ENCODE results near the gene CIP2A.

The CIP2A gene

DNA sequence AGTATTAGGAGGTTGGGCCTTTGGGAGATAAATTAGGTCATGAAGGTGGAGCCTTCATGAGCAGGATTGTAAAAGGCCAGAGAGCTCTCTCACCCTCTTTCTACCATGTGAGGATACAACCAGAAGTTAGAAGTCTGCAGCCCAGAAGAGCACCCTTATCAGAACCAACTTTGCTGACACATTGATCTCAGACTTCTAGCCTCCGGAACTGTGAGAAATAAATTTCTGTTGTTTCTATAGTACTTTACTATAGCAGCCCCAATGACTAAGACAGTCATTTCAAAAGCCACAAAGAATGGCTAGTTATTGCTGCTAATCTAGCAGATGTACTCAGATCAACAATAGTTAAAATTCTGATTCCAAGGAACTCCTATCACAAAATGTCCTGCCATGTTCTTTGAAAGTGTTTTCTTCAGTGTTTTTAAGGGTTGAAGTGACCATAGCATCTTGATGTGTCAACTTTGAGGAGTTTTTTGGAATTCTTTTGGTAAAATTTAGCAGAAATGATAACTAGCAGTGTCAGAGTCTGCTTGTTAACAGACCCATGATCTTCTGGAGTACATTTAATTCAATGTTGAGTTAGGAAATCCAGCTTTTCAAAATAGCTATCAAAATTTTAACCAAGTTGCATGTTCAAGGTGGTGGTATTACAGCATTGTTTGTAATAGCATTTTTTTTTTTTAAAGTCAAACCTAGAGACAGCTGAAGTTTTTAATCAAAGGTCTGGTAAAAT is 10.6 kb upstream of the CIP2A start:
- no CpG with 5 or more reads among the region's 1 CpG for WGBS
- Histone ChIP-seq H2AFZ (ENCODE audit: low read depth, low read length) (no peak overlapping the region), H3K9ac (ENCODE audit: low read length) (no peak overlapping the region), H3K4me2 (ENCODE audit: low read length, poor library complexity, severe bottlenecking) (no peak overlapping the region), H2BK5ac (ENCODE audit: low read depth, low read length, poor library complexity, severe bottlenecking) (no peak overlapping the region), H3K27me3 (ENCODE audit: control insufficient read depth in 1 of 2, insufficient read depth in 1 of 2, low read length in 2 of 2) (no peaks in the 10 kb centered on the region), H2AK5ac (ENCODE audit: low read length, severe bottlenecking) (no peak overlapping the region), H3K14ac (ENCODE audit: low read length in 2 of 2) (no peak overlapping the region), H2BK12ac (ENCODE audit: low read length in 2 of 2) (no peak overlapping the region), H3K79me1 (replicated peaks; ENCODE audit: low read length, poor library complexity, severe bottlenecking) (peaks cover 18% of the 10 kb centered on the region), H3K4ac (ENCODE audit: low read depth in 1 of 2, low read length in 2 of 2) (no peak overlapping the region), H3K4me3 (ENCODE audit: insufficient read depth in 1 of 2, low read depth in 1 of 2, low read length in 2 of 2) (no peak overlapping the region), H3K27ac (ENCODE audit: low read length, poor library complexity, severe bottlenecking) (no peak overlapping the region), H4K91ac (ENCODE audit: low read length) (no peak overlapping the region), H3K36me3 (ENCODE audit: control insufficient read depth in 1 of 2, insufficient read depth in 2 of 2, low read depth in 1 of 2, low read length in 2 of 2) (no peaks in the 10 kb centered on the region), H3K9me3 (ENCODE audit: control insufficient read depth, low read length) (no peaks in the 10 kb centered on the region), H3K4me1 (ENCODE audit: control insufficient read depth, insufficient read depth, low read depth, low read length) (no peaks in the 10 kb centered on the region), H3K18ac (ENCODE audit: low read depth in 1 of 2, low read length in 2 of 2) (no peak overlapping the region), H3K23ac (ENCODE audit: low read length in 2 of 2) (no peak overlapping the region), H2BK120ac (ENCODE audit: low read depth, low read length) (no peak overlapping the region), H4K8ac (ENCODE audit: low read length) (no peak overlapping the region), H2BK15ac (ENCODE audit: low read depth, poor library complexity, severe bottlenecking) (no peak overlapping the region)
- DNase-seq, result no peak

DNA sequence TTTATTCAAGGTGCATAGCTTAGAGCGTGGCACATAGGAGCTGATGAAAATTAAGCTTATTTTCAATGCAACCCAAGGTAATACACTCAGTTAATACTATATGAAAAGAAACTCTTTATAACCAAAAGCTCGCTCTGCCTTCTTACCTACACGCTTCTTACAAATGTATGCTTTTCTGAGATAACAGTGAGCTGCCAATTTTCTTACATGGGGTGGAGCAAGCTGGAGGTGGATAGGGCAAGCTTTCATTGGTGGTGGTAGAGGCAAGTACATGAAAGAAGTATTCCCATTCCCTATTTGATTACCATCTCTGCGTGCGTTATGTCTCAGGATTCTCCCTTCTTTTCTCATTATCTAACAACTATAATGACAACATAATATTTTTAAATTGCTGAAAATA is 9.1 kb upstream of the CIP2A start:
- Histone ChIP-seq H2AFZ (ENCODE audit: low read depth, low read length) (no peak overlapping the region), H3K27ac (ENCODE audit: low read length, poor library complexity, severe bottlenecking) (no peak overlapping the region)
- WGBS, result no CpG with 5 or more reads among the region's 5 CpGs

DNA sequence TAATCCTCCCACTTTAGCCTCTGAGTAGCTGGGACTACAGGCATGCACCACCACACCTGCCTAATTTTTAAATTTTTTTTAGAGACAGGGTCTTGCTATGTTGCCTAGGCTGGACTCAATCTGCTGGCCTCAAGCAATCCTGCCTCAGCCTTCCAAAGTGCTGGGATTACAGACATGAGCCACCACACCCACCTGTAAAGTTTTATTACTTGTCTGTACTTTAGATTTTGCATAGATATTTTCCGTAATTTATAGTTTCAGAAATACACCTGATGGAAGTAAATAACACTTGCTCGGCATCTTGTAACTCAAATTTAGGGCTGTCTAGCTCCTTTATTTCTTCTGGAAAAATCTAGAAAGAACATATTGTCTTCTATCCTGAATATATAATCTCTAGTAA is 6.1 kb upstream of the CIP2A start:
- Histone ChIP-seq H3K79me1 (replicated peaks; ENCODE audit: low read length, poor library complexity, severe bottlenecking) (peaks cover 26% of the 10 kb centered on the region), H3K23ac (ENCODE audit: low read length in 2 of 2) (no peak overlapping the region), H4K8ac (ENCODE audit: low read length) (no peak overlapping the region), H2AFZ (ENCODE audit: low read depth, low read length) (no peak overlapping the region), H3K36me3 (ENCODE audit: control insufficient read depth in 1 of 2, insufficient read depth in 2 of 2, low read depth in 1 of 2, low read length in 2 of 2) (no peaks in the 10 kb centered on the region), H3K14ac (ENCODE audit: low read length in 2 of 2) (no peak overlapping the region), H2BK15ac (ENCODE audit: low read depth, poor library complexity, severe bottlenecking) (no peak overlapping the region), H3K27me3 (ENCODE audit: control insufficient read depth in 1 of 2, insufficient read depth in 1 of 2, low read length in 2 of 2) (no peaks in the 10 kb centered on the region), H3K9me3 (ENCODE audit: control insufficient read depth, low read length) (no peaks in the 10 kb centered on the region), H3K4ac (ENCODE audit: low read depth in 1 of 2, low read length in 2 of 2) (no peak overlapping the region), H2BK12ac (ENCODE audit: low read length in 2 of 2) (no peak overlapping the region), H3K27ac (ENCODE audit: low read length, poor library complexity, severe bottlenecking) (no peak overlapping the region), H2AK5ac (ENCODE audit: low read length, severe bottlenecking) (no peak overlapping the region), H3K18ac (ENCODE audit: low read depth in 1 of 2, low read length in 2 of 2) (no peak overlapping the region), H3K4me3 (ENCODE audit: insufficient read depth in 1 of 2, low read depth in 1 of 2, low read length in 2 of 2) (no peak overlapping the region), H3K9ac (ENCODE audit: low read length) (no peak overlapping the region), H4K91ac (ENCODE audit: low read length) (no peak overlapping the region), H2BK5ac (ENCODE audit: low read depth, low read length, poor library complexity, severe bottlenecking) (no peak overlapping the region), H2BK120ac (ENCODE audit: low read depth, low read length) (no peak overlapping the region), H3K4me1 (ENCODE audit: control insufficient read depth, insufficient read depth, low read depth, low read length) (no peaks in the 10 kb centered on the region), H3K4me2 (ENCODE audit: low read length, poor library complexity, severe bottlenecking) (no peak overlapping the region)
- DNase-seq, result no peak
- WGBS, result no CpG with 5 or more reads among the region's 2 CpGs

More for the DNA sequence above, 9.1 kb upstream of the CIP2A start:
- Histone ChIP-seq H3K36me3 (ENCODE audit: control insufficient read depth in 1 of 2, insufficient read depth in 2 of 2, low read depth in 1 of 2, low read length in 2 of 2) (no peaks in the 10 kb centered on the region), H3K4me1 (ENCODE audit: control insufficient read depth, insufficient read depth, low read depth, low read length) (no peaks in the 10 kb centered on the region), H2AK5ac (ENCODE audit: low read length, severe bottlenecking) (no peak overlapping the region), H2BK5ac (ENCODE audit: low read depth, low read length, poor library complexity, severe bottlenecking) (no peak overlapping the region), H3K9ac (ENCODE audit: low read length) (no peak overlapping the region), H3K23ac (ENCODE audit: low read length in 2 of 2) (no peak overlapping the region), H3K18ac (ENCODE audit: low read depth in 1 of 2, low read length in 2 of 2) (no peak overlapping the region), H2BK120ac (ENCODE audit: low read depth, low read length) (no peak overlapping the region), H4K8ac (ENCODE audit: low read length) (no peak overlapping the region), H3K4ac (ENCODE audit: low read depth in 1 of 2, low read length in 2 of 2) (no peak overlapping the region), H4K91ac (ENCODE audit: low read length) (no peak overlapping the region), H2BK12ac (ENCODE audit: low read length in 2 of 2) (no peak overlapping the region), H3K14ac (ENCODE audit: low read length in 2 of 2) (no peak overlapping the region), H3K79me1 (replicated peaks; ENCODE audit: low read length, poor library complexity, severe bottlenecking) (peaks cover 23% of the 10 kb centered on the region), H3K27me3 (ENCODE audit: control insufficient read depth in 1 of 2, insufficient read depth in 1 of 2, low read length in 2 of 2) (no peaks in the 10 kb centered on the region), H3K9me3 (ENCODE audit: control insufficient read depth, low read length) (no peaks in the 10 kb centered on the region), H3K4me3 (ENCODE audit: insufficient read depth in 1 of 2, low read depth in 1 of 2, low read length in 2 of 2) (no peak overlapping the region), H2BK15ac (ENCODE audit: low read depth, poor library complexity, severe bottlenecking) (no peak overlapping the region), H3K4me2 (ENCODE audit: low read length, poor library complexity, severe bottlenecking) (no peak overlapping the region)
- DNase-seq, result no peak

- no peak overlapping the region for H2BK5ac ChIP-seq (ENCODE audit: low read depth, low read length, poor library complexity, severe bottlenecking)
- no peak overlapping the region for H3K4ac ChIP-seq (ENCODE audit: low read depth in 1 of 2, low read length in 2 of 2)
- no peak overlapping the region for H4K8ac ChIP-seq (ENCODE audit: low read length)
- no peak overlapping the region for H3K27ac ChIP-seq (ENCODE audit: low read length, poor library complexity, severe bottlenecking)
- H2BK15ac ChIP-seq (ENCODE audit: low read depth, poor library complexity, severe bottlenecking), result no peak overlapping the region
- H3K9me3 ChIP-seq (ENCODE audit: control insufficient read depth, low read length), result no peaks in the 10 kb centered on the region
- 49% methylated on average over 4 of the region's 4 CpGs for WGBS
- no peak overlapping the region for H2BK120ac ChIP-seq (ENCODE audit: low read depth, low read length)
- peak overlapping the region; percentile 76 for H3K4me2 ChIP-seq (ENCODE audit: low read length, poor library complexity, severe bottlenecking)
- H3K4me3 ChIP-seq (ENCODE audit: insufficient read depth in 1 of 2, low read depth in 1 of 2, low read length in 2 of 2), result peak overlapping the region in 1 of 2 experiments; percentile 97
- H2BK12ac ChIP-seq (ENCODE audit: low read length in 2 of 2), result no peak overlapping the region
- H3K79me1 ChIP-seq (replicated peaks; ENCODE audit: low read length, poor library complexity, severe bottlenecking), result peaks cover 17% of the 10 kb centered on the region
- no peak overlapping the region for H3K14ac ChIP-seq (ENCODE audit: low read length in 2 of 2)
- no peak overlapping the region for H2AFZ ChIP-seq (ENCODE audit: low read depth, low read length)
- H4K91ac ChIP-seq (ENCODE audit: low read length), result no peak overlapping the region
- DNase-seq, result peak; percentile 21
- no peaks in the 10 kb centered on the region for H3K36me3 ChIP-seq (ENCODE audit: control insufficient read depth in 1 of 2, insufficient read depth in 2 of 2, low read depth in 1 of 2, low read length in 2 of 2)
- peak overlapping the region; percentile 98 for H3K9ac ChIP-seq (ENCODE audit: low read length)
- no peak overlapping the region for H3K18ac ChIP-seq (ENCODE audit: low read depth in 1 of 2, low read length in 2 of 2)
- no peaks in the 10 kb centered on the region for H3K27me3 ChIP-seq (ENCODE audit: control insufficient read depth in 1 of 2, insufficient read depth in 1 of 2, low read length in 2 of 2)
- peaks cover 3% of the 10 kb centered on the region for H3K4me1 ChIP-seq (ENCODE audit: control insufficient read depth, insufficient read depth, low read depth, low read length)
- H3K23ac ChIP-seq (ENCODE audit: low read length in 2 of 2), result no peak overlapping the region
- H2AK5ac ChIP-seq (ENCODE audit: low read length, severe bottlenecking), result no peak overlapping the region
Measured at GRCh38 chr3:108590460-108590859, 1.2 kb upstream of the CIP2A start.

Measured in mesenchymal stem cell (in vitro differentiated cells and primary cell).